HCT116 (cell line): ENCODE measurements around the gene RNF175. TPM values are rescaled to one million over a fixed set of nuclear protein-coding genes. Genes with fewer than 3 reads are reported as not detected.

Source experiments
- ATAC-seq: fragments of 200-7000 bp; cut with Tn5 transposase; 2 replicates; pipeline ENCODE4 v1.9.1; 2020; ENCODE audit warnings: mild to moderate bottlenecking, moderate library complexity
- BruUV-seq: library from RNA; stranded (reverse); fragments of 400-500 nt; replicated peaks from 2 replicates; lab custom pipeline; 2021; lab: Mats Ljungman, UMichigan
- CTCF ChIA-PET: fragments of 300-600 bp; sonication (Branson Sonifier 250); formaldehyde crosslinking; loops from one replicate; lab custom pipeline; 2021; ENCODE audit warnings: antibody characterized with exemption; lab: Charles Lee
- POLR2A ChIA-PET: fragments of 300-600, 350-600 bp; sonication (Branson Sonifier 250); formaldehyde crosslinking; loops from one replicate; lab custom pipeline; 2021; ENCODE audit warnings: antibody characterized with exemption; lab: Charles Lee
- RAD21 ChIA-PET, 2 experiments: fragments of 300-600 bp; sonication (Branson Sonifier 250); formaldehyde crosslinking; loops; one replicate each; lab custom pipeline; 2023; ENCODE audit warnings: low total read pairs in 2 of 2; ENCODE audit not compliant: uncharacterized antibody in 2 of 2, unreplicated experiment in 2 of 2, low non-redundant PET in 1 of 2; lab: Charles Lee
- DNase-seq: peaks from one replicate; pipeline ENCODE4 v3.0.0-alpha.2; 2010; ENCODE audit warnings: low read depth, low spot score
- H2AFZ ChIP-seq: fragments of 200-600 bp; shearing (Covaris generic), sonication (generic); 2 replicates; pipeline ENCODE4 v1.6.1; 2017; ENCODE audit warnings: low read depth, mixed run types, mixed read lengths, antibody characterized with exemption, low read length; ENCODE audit not compliant: poor library complexity, severe bottlenecking
- H3K27ac ChIP-seq: 2 replicates; pipeline ENCODE4 v1.5.1; 2012; ENCODE audit warnings: low read depth, low read length
- H3K27me3 ChIP-seq: fragments of 200-600 bp; sonication (generic); 2 replicates; pipeline ENCODE4 v1.6.1; 2016; ENCODE audit warnings: mixed run types, low read length, mixed read lengths; ENCODE audit not compliant: insufficient read depth
- H3K36me3 ChIP-seq, 2 experiments: fragments of 200-500 bp in 1 of 2; fragments of 200-600 bp in 1 of 2; sonication (Bioruptor generic) in 1 of 2; sonication (generic) in 1 of 2; 2 replicates each; pipeline versions ENCODE4 v1.5.1 to v1.6.1; 2014 to 2016; ENCODE audit warnings: low read length in 2 of 2, inconsistent platforms in 1 of 2, mixed read lengths in 1 of 2, mixed run types in 1 of 2; ENCODE audit not compliant: insufficient read depth in 2 of 2, control insufficient read depth in 1 of 2
- H3K4me1 ChIP-seq, 2 experiments: fragments of 200-600 bp in 1 of 2; sonication (generic) in 1 of 2; 2 replicates each; pipeline versions ENCODE4 v1.5.1 to v1.6.1; 2012 to 2017; ENCODE audit warnings: low read length in 2 of 2, inconsistent platforms in 1 of 2, mild to moderate bottlenecking in 1 of 2, mixed read lengths in 1 of 2, mixed run types in 1 of 2, moderate library complexity in 1 of 2; ENCODE audit not compliant: insufficient read depth in 2 of 2, control insufficient read depth in 1 of 2
- H3K4me2 ChIP-seq: fragments of 200-600 bp; sonication (generic); 2 replicates; pipeline ENCODE4 v1.6.1; 2017; ENCODE audit warnings: mixed run types, low read length, mixed read lengths
- H3K4me3 ChIP-seq, 2 experiments: fragments of 200-600 bp in 1 of 2; sonication (generic) in 1 of 2; replicated peaks in 1 of 2; 2 replicates each; pipeline ENCODE4 v1.5.1; 2011 to 2016; ENCODE audit warnings: low read length in 2 of 2, control low read depth in 1 of 2, low read depth in 1 of 2, mild to moderate bottlenecking in 1 of 2, mixed read lengths in 1 of 2, mixed run types in 1 of 2
- H3K79me2 ChIP-seq: fragments of 200-600 bp; sonication (generic); 2 replicates; pipeline ENCODE4 v1.6.1; 2017; ENCODE audit warnings: mild to moderate bottlenecking, mixed run types, low read length, moderate library complexity, mixed read lengths; ENCODE audit not compliant: insufficient read depth
- H3K9ac ChIP-seq: fragments of 200-600 bp; sonication (generic); 2 replicates; pipeline ENCODE4 v1.6.1; 2016; ENCODE audit warnings: low read length, mixed read lengths
- H3K9me2 ChIP-seq: fragments of 200-600 bp; sonication (generic), shearing (Covaris generic); 2 replicates; pipeline ENCODE4 v1.6.1; 2017; ENCODE audit warnings: mixed run types, mild to moderate bottlenecking, moderate library complexity; ENCODE audit not compliant: insufficient read depth
- H3K9me3 ChIP-seq, 2 experiments: fragments of 200-500 bp in 1 of 2; fragments of 200-600 bp in 1 of 2; sonication (Bioruptor generic) in 1 of 2; sonication (generic) in 1 of 2; 2 replicates each; pipeline ENCODE4 v1.6.1; 2014 to 2017; ENCODE audit warnings: low read length in 2 of 2, mixed read lengths in 2 of 2, inconsistent platforms in 1 of 2, low read depth in 1 of 2, mild to moderate bottlenecking in 1 of 2, mixed run types in 1 of 2, moderate library complexity in 1 of 2; ENCODE audit not compliant: control insufficient read depth in 1 of 2, insufficient read depth in 1 of 2
- H4K20me1 ChIP-seq: fragments of 200-600 bp; sonication (generic), shearing (Covaris generic); 2 replicates; pipeline ENCODE4 v1.6.1; 2017; ENCODE audit warnings: mixed run types, mild to moderate bottlenecking, moderate library complexity; ENCODE audit not compliant: insufficient read depth
- CBX3 ChIP-seq: IDR thresholded peaks from 2 replicates; pipeline ENCODE4 v1.6.1; 2012; ENCODE audit warnings: low read depth
- EGR1 ChIP-seq: IDR thresholded peaks from 2 replicates; pipeline ENCODE4 v1.6.1; 2012; ENCODE audit warnings: low read depth
- EZH2 ChIP-seq: fragments of 200-600 bp; sonication (generic); IDR thresholded peaks from 2 replicates; pipeline ENCODE4 v1.6.1; 2017; ENCODE audit warnings: antibody characterized with exemption, mixed run types
- EZH2phosphoT487 ChIP-seq: fragments of 200-600 bp; IDR thresholded peaks from 2 replicates; pipeline ENCODE4 v1.6.1; 2018; ENCODE audit warnings: antibody characterized with exemption, borderline replicate concordance
- FOSL1 ChIP-seq: IDR thresholded peaks from 2 replicates; pipeline ENCODE4 v1.6.1; 2012; ENCODE audit warnings: low read depth
- JUND ChIP-seq: IDR thresholded peaks from 2 replicates; pipeline ENCODE4 v1.6.1; 2012
- REST ChIP-seq: IDR thresholded peaks from 2 replicates; pipeline ENCODE4 v1.6.1; 2012; ENCODE audit warnings: low read depth
- SP1 ChIP-seq: IDR thresholded peaks from 2 replicates; pipeline ENCODE4 v1.6.1; 2012; ENCODE audit warnings: low read depth
- TCF7L2 ChIP-seq: IDR thresholded peaks from 2 replicates; pipeline ENCODE4 v1.7.0; 2011; ENCODE audit warnings: borderline replicate concordance, inconsistent platforms; ENCODE audit not compliant: insufficient read depth, insufficient read length; ENCODE audit errors: extremely low read depth
- YY1 ChIP-seq: IDR thresholded peaks from 2 replicates; pipeline ENCODE4 v1.6.1; 2011; ENCODE audit warnings: low read length, low read depth, moderate library complexity, mild to moderate bottlenecking; ENCODE audit not compliant: insufficient replicate concordance; ENCODE audit errors: extremely low read depth
- ZBTB33 ChIP-seq: IDR thresholded peaks from 2 replicates; pipeline ENCODE4 v1.6.1; 2011; ENCODE audit warnings: mild to moderate bottlenecking, low read length, moderate library complexity; ENCODE audit not compliant: insufficient replicate concordance; ENCODE audit errors: extremely low read depth
- ZFX ChIP-seq: fragments of 450-650 bp; IDR thresholded peaks from 2 replicates; pipeline ENCODE4 v1.6.1; 2017
- ZNF274 ChIP-seq: fragments of 200-500 bp; sonication (Bioruptor generic); IDR thresholded peaks from 2 replicates; pipeline ENCODE4 v1.6.1; 2014; ENCODE audit warnings: mild to moderate bottlenecking, low read depth, low read length, inconsistent platforms
- intact Hi-C: fragments of 100-400 bp; cut with micrococcal nuclease; formaldehyde crosslinking; loops from 2 replicates; pipeline ENCODE4 v1.10.0; 2022
- total RNA-seq: library from RNA; stranded (reverse); gene quantifications from one replicate; pipeline ENCODE4 v1.2.1, GENCODE V29; 2021; ENCODE audit not compliant: unreplicated experiment

Gene RNF175
- total RNA-seq, 1 experiment from 2014 or later = not detected

GRCh38 chr4:153780221-153780620, 20.4 kb upstream of the RNF175 start:
- Histone ChIP-seq H3K4me3 (no peak overlapping the region), H4K20me1 (no peaks in the 10 kb centered on the region), H3K79me2 (no peaks in the 10 kb centered on the region), H3K4me1 (no peaks in the 10 kb centered on the region), H3K9ac (no peak overlapping the region), H3K36me3 (no peaks in the 10 kb centered on the region), H3K9me2 (no peaks in the 10 kb centered on the region), H2AFZ (no peak overlapping the region), H3K4me2 (no peak overlapping the region), H3K27ac (no peak overlapping the region), H3K9me3 (no peaks in the 10 kb centered on the region), H3K27me3 (no peaks in the 10 kb centered on the region)
- ChIA-PET CTCF (no interaction called here), POLR2A (no interaction called here), RAD21 (no interaction called here)
- intact Hi-C loops = no loop called here
- BruUV-seq = no TSS peak
- DNase-seq (no peak), ATAC-seq (no peak)
- TF ChIP-seq YY1 (no peak), EZH2phosphoT487 (no peak), EGR1 (no peak)

- intact Hi-C loops = loop anchor here (10.0 kb wide), 1 partner anchor 836 kb away; the partner anchor contains the start of gene FGG
- no TSS peak for BruUV-seq
- no peaks in the 10 kb centered on the region for H4K20me1 ChIP-seq
- no peaks in the 10 kb centered on the region for H3K4me1 ChIP-seq
- no peak overlapping the region for H3K4me3 ChIP-seq
- H3K79me2 ChIP-seq = no peaks in the 10 kb centered on the region
- ChIA-PET RAD21 (no interaction called here), CTCF (no interaction called here), POLR2A (no interaction called here)
- no peak overlapping the region for H3K4me2 ChIP-seq
- H3K9me2 ChIP-seq = no peaks in the 10 kb centered on the region
- H3K9me3 ChIP-seq = no peaks in the 10 kb centered on the region
- no peak overlapping the region for H3K9ac ChIP-seq
- H3K27me3 ChIP-seq = no peaks in the 10 kb centered on the region
- no peak overlapping the region for H3K27ac ChIP-seq
- DNase-seq (no peak), ATAC-seq (no peak)
- H3K36me3 ChIP-seq = no peaks in the 10 kb centered on the region
- H2AFZ ChIP-seq = no peak overlapping the region
- no peak for TF ChIP-seq REST
- no peak for TF ChIP-seq EZH2
- no peak for TF ChIP-seq EGR1
- TF ChIP-seq ZNF274 = no peak
- no peak for TF ChIP-seq CBX3
- TF ChIP-seq ZFX = no peak
- TF ChIP-seq TCF7L2 = no peak
- no peak for TF ChIP-seq JUND
- TF ChIP-seq EZH2phosphoT487 = no peak
- no peak for TF ChIP-seq ZBTB33
- TF ChIP-seq SP1 = no peak
- TF ChIP-seq FOSL1 = no peak
Measured at GRCh38 chr4:153778383-153778782, 18.6 kb upstream of the RNF175 start.
